M059J (cell line): ENCODE data around the gene STT3B. TPM values are rescaled to one million over a fixed set of nuclear protein-coding genes. Genes with fewer than 3 reads are reported as not detected.
A peak's percentile ranks its signal among the peaks of the same experiment; 100 is the strongest.
"Not testable (repeated sequence)": the region's sequence is repeated elsewhere in the genome, so short reads cannot be mapped to it uniquely, and the experiment has no call there.

Experiments used
- DNase-seq: peaks from one replicate; pipeline ENCODE4 v3.0.0-alpha.2; 2012; ENCODE audit warnings: low read depth
- total RNA-seq: library from RNA; depleted of rRNA; stranded (reverse); fragments of >200 nt; shearing (Covaris generic); gene quantifications from 2 replicates; pipeline ENCODE4 v1.2.3, GENCODE V29; 2014; rRNA removed

Gene STT3B
- total RNA-seq: 98.6 and 146 TPM in 2 replicates

GRCh38 chr3:31532587-31533168 lies at the start of gene STT3B:
TSS of gene STT3B (plus strand) at chr3:31532925. CDS start at chr3:31532999, 74 bp downstream.
- peak; percentile 73 for DNase-seq

GRCh38 chr3:31483776-31484175 lies 48.9 kb upstream of the STT3B start:
- no peak for DNase-seq

GRCh38 chr3:31485196-31485595 lies 47.5 kb upstream of the STT3B start:
- no peak for DNase-seq

GRCh38 chr3:31486865-31487533 lies 45.7 kb upstream of the STT3B start:
- DNase-seq: no peak

GRCh38 chr3:31488475-31489017 lies 44.2 kb upstream of the STT3B start:
- no peak for DNase-seq

GRCh38 chr3:31490502-31490901 lies 42.2 kb upstream of the STT3B start:
- no peak for DNase-seq

- DNase-seq: no peak
These were observed 41.1 kb upstream of the STT3B start for GRCh38 chr3:31491660-31492059.

- no peak for DNase-seq
These were observed 39.6 kb upstream of the STT3B start for GRCh38 chr3:31493149-31493548.

- DNase-seq: peak; percentile 24
These were observed 36.6 kb upstream of the STT3B start for GRCh38 chr3:31495971-31496665.

- DNase-seq: no peak
These were observed 33.9 kb upstream of the STT3B start for GRCh38 chr3:31498791-31499190.

GRCh38 chr3:31499281-31499680 lies 33.4 kb upstream of the STT3B start:
- no peak for DNase-seq

GRCh38 chr3:31502803-31503221 lies 29.9 kb upstream of the STT3B start:
- DNase-seq: no peak

- DNase-seq: no peak
These were observed 29.3 kb upstream of the STT3B start for GRCh38 chr3:31503456-31503855.

- DNase-seq: no peak
These were observed 28.5 kb upstream of the STT3B start for GRCh38 chr3:31504230-31504629.

GRCh38 chr3:31505371-31506048 lies 27.2 kb upstream of the STT3B start:
- no peak for DNase-seq

GRCh38 chr3:31506515-31506914 lies 26.2 kb upstream of the STT3B start:
- not testable (repeated sequence) for DNase-seq

- no peak for DNase-seq
These were observed 24.1 kb upstream of the STT3B start for GRCh38 chr3:31508452-31509146.

GRCh38 chr3:31509147-31509728 lies 23.5 kb upstream of the STT3B start:
- no peak for DNase-seq

- no peak for DNase-seq
These were observed 18.2 kb upstream of the STT3B start for GRCh38 chr3:31514570-31514969.

GRCh38 chr3:31515486-31516284 lies 17.0 kb upstream of the STT3B start:
- no peak for DNase-seq
